ENCODE data around the gene ACAD9. TPM values are rescaled to one million over a fixed set of nuclear protein-coding genes. Genes with fewer than 3 reads are reported as not detected.

The ACAD9 gene
- total and polyA plus RNA-seq, 2 of the 13 experiments (the other 11 are each of a cell fraction or from before 2014, with no cell fraction given): 15.3 to 38.2 TPM

DNA sequence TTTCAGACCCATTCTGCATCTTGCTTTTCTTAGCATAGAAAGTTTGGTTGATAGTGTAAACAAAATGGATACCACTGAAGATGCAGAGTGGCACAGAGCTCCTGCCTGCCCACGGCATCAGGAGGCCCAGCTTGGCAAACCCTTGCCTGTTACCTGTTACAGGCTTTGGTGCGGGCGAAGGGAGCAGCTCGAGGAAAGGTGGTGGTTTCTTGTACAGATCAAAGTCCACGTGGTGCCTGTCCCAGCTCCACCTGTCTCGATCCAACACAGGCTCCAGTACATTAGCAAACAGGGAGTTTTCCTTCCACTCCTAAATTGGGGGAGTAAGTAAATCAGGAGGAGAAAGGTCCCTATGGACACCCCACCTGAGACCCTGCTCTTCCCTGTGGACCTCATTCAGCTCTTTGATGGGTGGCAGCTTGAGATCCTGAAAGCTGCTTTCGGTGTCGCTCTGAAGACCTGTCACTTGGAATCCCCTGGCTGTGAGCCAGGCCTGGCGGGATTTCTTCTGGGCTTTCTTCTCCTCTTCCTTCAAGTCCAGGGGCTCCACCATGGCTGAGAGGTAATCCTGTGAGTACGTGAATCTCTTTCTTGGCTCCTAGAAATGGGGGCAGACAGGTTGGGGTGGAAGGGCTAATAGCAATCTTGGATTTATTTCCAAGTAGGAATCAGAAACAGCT is 35.7 kb downstream of the ACAD9 start:
- no peaks in the 10 kb centered on the region for H3K4me1 ChIP-seq (ENCODE audit: insufficient read depth, low read length)
- no TSS peak for BruUV-seq (replicated peaks)
- no peaks in the 10 kb centered on the region for H4K20me1 ChIP-seq (ENCODE audit: insufficient read depth, low read length)
- no peaks in the 10 kb centered on the region for H3K27me3 ChIP-seq (ENCODE audit: control insufficient read depth in 1 of 2, insufficient read depth in 2 of 2, low read length in 2 of 2)
- ATAC-seq (no peak), FAIRE-seq (no peak), DNase-seq (ENCODE audit: low spot score) (no peak)
- ChIA-PET POLR2A (no interaction called here), CTCF (ENCODE audit: low intra/inter-chr PET ratio, low total read pairs) (no interaction called here)
- no peak overlapping the region for H3K4me2 ChIP-seq (ENCODE audit: low read depth, low read length)
- intact Hi-C loops (cut with micrococcal nuclease; ENCODE audit: unreplicated experiment) (no loop called here), in situ Hi-C loops (cut with HindIII; ENCODE audit: extremely low pct_ligation_motif_present, low pct_unique_long_range_greater_than_20kb) (no loop called here)
- H3K9ac ChIP-seq (ENCODE audit: insufficient read depth, low read depth, low read length): no peak overlapping the region
- no peak overlapping the region for H3K27ac ChIP-seq (ENCODE audit: extremely low read length, insufficient read depth, low read length)
- no peak overlapping the region for H2AFZ ChIP-seq (ENCODE audit: low read length)
- H3K36me3 ChIP-seq (replicated peaks in 1 of 2; ENCODE audit: control insufficient read depth in 1 of 2, insufficient read depth in 2 of 2, low read length in 2 of 2): peaks cover 20 to 44% of the 10 kb centered on the region in 2 experiments
- H3K9me3 ChIP-seq (ENCODE audit: low read length): no peaks in the 10 kb centered on the region
- WGBS (ENCODE audit: low lambda C conversion rate): 92% methylated on average over 8 of the region's 10 CpGs
- H3K79me2 ChIP-seq (ENCODE audit: insufficient read depth, low read length): no peaks in the 10 kb centered on the region
- no peak overlapping the region for H3K4me3 ChIP-seq (replicated peaks in 1 of 3; ENCODE audit: insufficient read depth in 1 of 3, low read depth in 2 of 3, low read length in 3 of 3)
- TF ChIP-seq, protein P1, sequence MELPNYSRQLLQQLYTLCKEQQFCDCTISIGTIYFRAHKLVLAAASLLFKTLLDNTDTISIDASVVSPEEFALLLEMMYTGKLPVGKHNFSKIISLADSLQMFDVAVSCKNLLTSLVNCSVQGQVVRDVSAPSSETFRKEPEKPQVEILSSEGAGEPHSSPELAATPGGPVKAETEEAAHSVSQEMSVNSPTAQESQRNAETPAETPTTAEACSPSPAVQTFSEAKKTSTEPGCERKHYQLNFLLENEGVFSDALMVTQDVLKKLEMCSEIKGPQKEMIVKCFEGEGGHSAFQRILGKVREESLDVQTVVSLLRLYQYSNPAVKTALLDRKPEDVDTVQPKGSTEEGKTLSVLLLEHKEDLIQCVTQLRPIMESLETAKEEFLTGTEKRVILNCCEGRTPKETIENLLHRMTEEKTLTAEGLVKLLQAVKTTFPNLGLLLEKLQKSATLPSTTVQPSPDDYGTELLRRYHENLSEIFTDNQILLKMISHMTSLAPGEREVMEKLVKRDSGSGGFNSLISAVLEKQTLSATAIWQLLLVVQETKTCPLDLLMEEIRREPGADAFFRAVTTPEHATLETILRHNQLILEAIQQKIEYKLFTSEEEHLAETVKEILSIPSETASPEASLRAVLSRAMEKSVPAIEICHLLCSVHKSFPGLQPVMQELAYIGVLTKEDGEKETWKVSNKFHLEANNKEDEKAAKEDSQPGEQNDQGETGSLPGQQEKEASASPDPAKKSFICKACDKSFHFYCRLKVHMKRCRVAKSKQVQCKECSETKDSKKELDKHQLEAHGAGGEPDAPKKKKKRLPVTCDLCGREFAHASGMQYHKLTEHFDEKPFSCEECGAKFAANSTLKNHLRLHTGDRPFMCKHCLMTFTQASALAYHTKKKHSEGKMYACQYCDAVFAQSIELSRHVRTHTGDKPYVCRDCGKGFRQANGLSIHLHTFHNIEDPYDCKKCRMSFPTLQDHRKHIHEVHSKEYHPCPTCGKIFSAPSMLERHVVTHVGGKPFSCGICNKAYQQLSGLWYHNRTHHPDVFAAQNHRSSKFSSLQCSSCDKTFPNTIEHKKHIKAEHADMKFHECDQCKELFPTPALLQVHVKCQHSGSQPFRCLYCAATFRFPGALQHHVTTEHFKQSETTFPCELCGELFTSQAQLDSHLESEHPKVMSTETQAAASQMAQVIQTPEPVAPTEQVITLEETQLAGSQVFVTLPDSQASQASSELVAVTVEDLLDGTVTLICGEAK (IDR thresholded peaks at IDR 0.05): no peak
- TF ChIP-seq, protein P1 (CRISPR knock-in tag; IDR thresholded peaks at IDR 0.05): no peak
- TF ChIP-seq YY1 (IDR thresholded peaks at IDR 0.05; ENCODE audit: insufficient read depth, insufficient replicate concordance, low read depth, low read length) (no peak), EED (CRISPR knock-in tag; IDR thresholded peaks at IDR 0.05) (no peak), DPF2 (CRISPR knock-in tag; IDR thresholded peaks at IDR 0.05; ENCODE audit: borderline replicate concordance, low read depth) (no peak), GZF1 (CRISPR knock-in tag; IDR thresholded peaks at IDR 0.05) (no peak), MXI1 (IDR thresholded peaks at IDR 0.05; ENCODE audit: borderline replicate concordance, low read depth, low read length) (no peak), DR1 (CRISPR knock-in tag; IDR thresholded peaks at IDR 0.05) (no peak), SETDB1 (CRISPR knock-in tag; IDR thresholded peaks at IDR 0.05; ENCODE audit: borderline replicate concordance) (no peak), RBM39 (IDR thresholded peaks at IDR 0.05; ENCODE audit: low read depth, low read length, poor library complexity, severe bottlenecking) (no peak)
- TF ChIP-seq, protein P2, sequence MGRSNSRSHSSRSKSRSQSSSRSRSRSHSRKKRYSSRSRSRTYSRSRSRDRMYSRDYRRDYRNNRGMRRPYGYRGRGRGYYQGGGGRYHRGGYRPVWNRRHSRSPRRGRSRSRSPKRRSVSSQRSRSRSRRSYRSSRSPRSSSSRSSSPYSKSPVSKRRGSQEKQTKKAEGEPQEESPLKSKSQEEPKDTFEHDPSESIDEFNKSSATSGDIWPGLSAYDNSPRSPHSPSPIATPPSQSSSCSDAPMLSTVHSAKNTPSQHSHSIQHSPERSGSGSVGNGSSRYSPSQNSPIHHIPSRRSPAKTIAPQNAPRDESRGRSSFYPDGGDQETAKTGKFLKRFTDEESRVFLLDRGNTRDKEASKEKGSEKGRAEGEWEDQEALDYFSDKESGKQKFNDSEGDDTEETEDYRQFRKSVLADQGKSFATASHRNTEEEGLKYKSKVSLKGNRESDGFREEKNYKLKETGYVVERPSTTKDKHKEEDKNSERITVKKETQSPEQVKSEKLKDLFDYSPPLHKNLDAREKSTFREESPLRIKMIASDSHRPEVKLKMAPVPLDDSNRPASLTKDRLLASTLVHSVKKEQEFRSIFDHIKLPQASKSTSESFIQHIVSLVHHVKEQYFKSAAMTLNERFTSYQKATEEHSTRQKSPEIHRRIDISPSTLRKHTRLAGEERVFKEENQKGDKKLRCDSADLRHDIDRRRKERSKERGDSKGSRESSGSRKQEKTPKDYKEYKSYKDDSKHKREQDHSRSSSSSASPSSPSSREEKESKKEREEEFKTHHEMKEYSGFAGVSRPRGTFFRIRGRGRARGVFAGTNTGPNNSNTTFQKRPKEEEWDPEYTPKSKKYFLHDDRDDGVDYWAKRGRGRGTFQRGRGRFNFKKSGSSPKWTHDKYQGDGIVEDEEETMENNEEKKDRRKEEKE (IDR thresholded peaks at IDR 0.05): no peak
- TF ChIP-seq, protein P3, sequence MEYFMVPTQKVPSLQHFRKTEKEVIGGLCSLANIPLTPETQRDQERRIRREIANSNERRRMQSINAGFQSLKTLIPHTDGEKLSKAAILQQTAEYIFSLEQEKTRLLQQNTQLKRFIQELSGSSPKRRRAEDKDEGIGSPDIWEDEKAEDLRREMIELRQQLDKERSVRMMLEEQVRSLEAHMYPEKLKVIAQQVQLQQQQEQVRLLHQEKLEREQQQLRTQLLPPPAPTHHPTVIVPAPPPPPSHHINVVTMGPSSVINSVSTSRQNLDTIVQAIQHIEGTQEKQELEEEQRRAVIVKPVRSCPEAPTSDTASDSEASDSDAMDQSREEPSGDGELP (IDR thresholded peaks at IDR 0.05; ENCODE audit: borderline replicate concordance, low read depth): no peak

All from HepG2 (cell line).